Right lobe of liver (tissue), 6 donors: Measurements from ENCODE around the gene PLCXD3. TPM values are rescaled to one million over a fixed set of nuclear protein-coding genes. Genes with fewer than 3 reads are reported as not detected.

ENCODE experiments used
- ATAC-seq, 4 donors: fragments of 200-7000 bp; cut with Tn5 transposase; one replicate each; pipeline ENCODE4 v1.9.1; 2020; ENCODE audit warnings: mild to moderate bottlenecking in 4 of 4, moderate library complexity in 4 of 4
- DNase-seq, 3 donors: peaks; one replicate each; pipeline ENCODE4 v3.0.0-alpha.2; 2020
- H3K27ac ChIP-seq, 3 donors: fragments of 200-600 bp; one replicate each; pipeline ENCODE4 v1.8.0; 2022
- H3K27me3 ChIP-seq, 2 donors: fragments of 200-600 bp; one replicate each; pipeline ENCODE4 v1.8.0; 2022
- H3K36me3 ChIP-seq, 4 donors: fragments of 200-600 bp; sonication (generic) in 1 of 4; one replicate each; pipeline versions ENCODE4 v1.5.1 to v1.8.0; 2017 to 2022; ENCODE audit warnings: control low read depth in 1 of 4
- H3K4me1 ChIP-seq, 4 donors: fragments of 200-600 bp; sonication (generic) in 1 of 4; one replicate each; pipeline versions ENCODE4 v1.5.1 to v1.8.0; 2017 to 2022; ENCODE audit warnings: control low read depth in 1 of 4
- H3K4me3 ChIP-seq, 3 donors: fragments of 200-600 bp; one replicate each; pipeline ENCODE4 v1.8.0; 2022
- H3K9me3 ChIP-seq, 4 donors: fragments of 200-600 bp; sonication (generic) in 1 of 4; one replicate each; pipeline versions ENCODE4 v1.5.1 to v1.8.0; 2017 to 2022; ENCODE audit warnings: control low read depth in 1 of 4
- POLR2A ChIP-seq: fragments of 450-650 bp; IDR thresholded peaks from one replicate; pipeline ENCODE4 v1.6.1; 2017; ENCODE audit warnings: antibody characterized with exemption, mild to moderate bottlenecking
- WGBS: methylation state at CpG from one replicate; pipeline ENCODE4 v1.1.6; 2018; ENCODE audit warnings: low coverage, low lambda C conversion rate; ENCODE audit not compliant: insufficient coverage; ENCODE audit errors: missing lambda C conversion rate; 5-methylcytosine and 5-hydroxymethylcytosine counted together
- intact Hi-C, 2 donors: fragments of 100-400 bp; cut with DNase I; formaldehyde crosslinking; loops; one replicate each; pipeline versions ENCODE4 v1.11.2 to v1.14.1; 2022
- total RNA-seq, 6 experiments: library from RNA; depleted of rRNA in 2 of 6; stranded (reverse); fragments of >200 nt in 2 of 6; fragmentation: NEBNext Ultra II Directional in 3 of 6; extraction: Animal tissue kit (Norgen Biotek cat#: 25700) in 3 of 6; gene quantifications; one replicate each; pipeline versions ENCODE4 v1.1.0 to v1.2.4, GENCODE V29; 2016 to 2023
- TF ChIP-seq, protein P1 (sequence below), 4 donors: fragments of 200-600 bp in 3 of 4; fragments of 450-650 bp in 1 of 4; IDR thresholded peaks; one replicate each; pipeline versions ENCODE4 v1.5.1 to v1.8.0; 2016 to 2022; ENCODE audit warnings: antibody characterized with exemption in 4 of 4, mild to moderate bottlenecking in 2 of 4
- donor health status: DM: no; HTN: yes; CAD: no.
- donor health status: DM: no; HTN: no; CAD: no.
- donor health status: DM: no; HTN: no; CAD: no.
- donor health status: DM: no; HTN: yes; CAD: no.
- donor health status: DM: no; HTN: yes; CAD: no.

Gene PLCXD3
- total RNA-seq, 6 experiments from 2014 or later: 0.27 to 3.5 (median 1.1) TPM

DNA sequence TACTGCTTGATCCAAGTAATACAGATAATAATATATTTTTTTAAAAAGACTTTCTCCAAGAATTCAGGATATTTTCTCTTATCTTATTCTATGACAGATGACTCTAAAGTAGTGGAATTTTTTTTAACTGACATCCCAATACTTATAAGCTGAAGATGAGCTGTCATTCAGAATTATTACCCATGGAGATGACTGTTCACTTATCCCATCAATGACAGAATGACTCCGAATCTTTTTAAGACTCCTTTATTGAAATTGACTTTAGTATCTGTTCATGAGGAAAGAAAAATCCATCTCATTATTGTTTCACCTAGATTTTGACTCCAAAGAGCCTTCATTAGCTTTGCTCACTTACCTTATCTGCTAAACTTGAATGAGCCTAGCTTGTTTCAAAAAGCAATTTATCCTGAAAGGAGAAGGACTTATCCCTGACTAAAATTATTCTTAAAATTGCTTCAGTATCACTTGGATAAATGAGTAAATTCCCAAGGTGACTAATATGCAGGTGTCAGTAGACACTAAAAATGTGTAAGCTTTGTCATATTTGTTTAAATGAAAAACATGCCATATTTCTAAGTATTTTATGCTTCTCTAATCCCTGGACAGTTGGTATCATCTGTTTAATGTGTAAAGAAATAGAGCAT, 146.9 kb downstream of the PLCXD3 start:
- intact Hi-C loops: no loop called here

DNA sequence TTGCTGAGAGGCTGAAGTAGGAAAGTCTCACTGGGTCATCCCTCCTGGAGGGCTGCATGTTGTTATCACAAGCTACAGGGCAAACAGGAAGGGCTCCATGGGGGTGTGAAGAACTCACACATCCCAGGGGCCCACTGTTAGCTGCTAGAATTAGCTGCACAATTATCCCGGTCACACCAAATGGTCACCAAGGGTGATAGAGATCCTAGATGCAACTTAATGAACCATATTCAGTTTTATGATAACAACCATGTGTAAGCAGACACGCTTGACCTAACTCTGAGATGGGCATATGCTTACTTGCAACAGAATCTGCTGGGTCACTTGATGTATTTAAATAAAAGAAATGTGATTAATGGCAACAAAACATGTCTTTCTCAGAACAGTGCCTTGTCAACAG, 153.6 kb downstream of the PLCXD3 start:
- TF ChIP-seq POLR2A: no peak
- TF ChIP-seq, protein P1, sequence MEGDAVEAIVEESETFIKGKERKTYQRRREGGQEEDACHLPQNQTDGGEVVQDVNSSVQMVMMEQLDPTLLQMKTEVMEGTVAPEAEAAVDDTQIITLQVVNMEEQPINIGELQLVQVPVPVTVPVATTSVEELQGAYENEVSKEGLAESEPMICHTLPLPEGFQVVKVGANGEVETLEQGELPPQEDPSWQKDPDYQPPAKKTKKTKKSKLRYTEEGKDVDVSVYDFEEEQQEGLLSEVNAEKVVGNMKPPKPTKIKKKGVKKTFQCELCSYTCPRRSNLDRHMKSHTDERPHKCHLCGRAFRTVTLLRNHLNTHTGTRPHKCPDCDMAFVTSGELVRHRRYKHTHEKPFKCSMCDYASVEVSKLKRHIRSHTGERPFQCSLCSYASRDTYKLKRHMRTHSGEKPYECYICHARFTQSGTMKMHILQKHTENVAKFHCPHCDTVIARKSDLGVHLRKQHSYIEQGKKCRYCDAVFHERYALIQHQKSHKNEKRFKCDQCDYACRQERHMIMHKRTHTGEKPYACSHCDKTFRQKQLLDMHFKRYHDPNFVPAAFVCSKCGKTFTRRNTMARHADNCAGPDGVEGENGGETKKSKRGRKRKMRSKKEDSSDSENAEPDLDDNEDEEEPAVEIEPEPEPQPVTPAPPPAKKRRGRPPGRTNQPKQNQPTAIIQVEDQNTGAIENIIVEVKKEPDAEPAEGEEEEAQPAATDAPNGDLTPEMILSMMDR (IDR thresholded peaks at IDR 0.05): no peak
- Histone ChIP-seq H3K9me3 (no peaks in the 10 kb centered on the region), H3K4me3 (no peak overlapping the region), H3K4me1 (no peaks in the 10 kb centered on the region), H3K36me3 (no peaks in the 10 kb centered on the region), H3K27me3 (no peaks in the 10 kb centered on the region), H3K27ac (no peak overlapping the region)
- intact Hi-C loops: no loop called here
- WGBS: 8% methylated on average over 1 of the region's 2 CpGs
- DNase-seq: no peak
- no peak for ATAC-seq

More for the DNA sequence above, 146.9 kb downstream of the PLCXD3 start:
- WGBS: 73% methylated on average over 1 of the region's 1 CpG
- Histone ChIP-seq H3K27me3 (no peaks in the 10 kb centered on the region), H3K4me3 (no peak overlapping the region), H3K4me1 (no peaks in the 10 kb centered on the region), H3K36me3 (no peaks in the 10 kb centered on the region), H3K27ac (no peak overlapping the region), H3K9me3 (no peaks in the 10 kb centered on the region)
- ATAC-seq (no peak), DNase-seq (no peak)
- TF ChIP-seq POLR2A: no peak
- TF ChIP-seq, protein P1 (IDR thresholded peaks at IDR 0.05): no peak

DNA sequence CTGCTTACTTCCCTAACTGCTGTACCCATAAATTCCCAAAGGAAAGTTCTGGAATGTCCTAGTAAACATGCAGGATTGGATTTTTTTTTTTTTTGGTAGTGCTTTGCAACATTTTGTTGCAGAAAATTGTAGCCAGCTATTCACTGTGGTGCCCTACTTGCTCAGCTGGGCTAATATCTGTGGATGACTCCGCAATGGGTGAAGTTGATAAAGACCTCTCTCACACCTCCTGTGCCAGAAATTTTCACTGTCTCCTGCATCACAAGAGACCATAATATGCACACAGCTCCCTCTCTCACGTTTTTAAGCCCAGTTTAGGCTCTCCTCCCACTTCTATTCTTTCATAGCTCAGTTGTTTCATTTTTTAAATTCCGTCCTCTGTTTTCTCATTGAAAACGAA, 160.6 kb downstream of the PLCXD3 start:
- H3K36me3 ChIP-seq: no peaks in the 10 kb centered on the region
- TF ChIP-seq, protein P1 (IDR thresholded peaks at IDR 0.05): no peak
- TF ChIP-seq POLR2A: no peak
- no peak overlapping the region for H3K4me3 ChIP-seq
- H3K9me3 ChIP-seq: no peaks in the 10 kb centered on the region
- WGBS: 52% methylated on average over 4 of the region's 4 CpGs
- no peaks in the 10 kb centered on the region for H3K4me1 ChIP-seq
- DNase-seq (no peak), ATAC-seq (no peak)
- H3K27ac ChIP-seq: no peak overlapping the region
- no peaks in the 10 kb centered on the region for H3K27me3 ChIP-seq
- intact Hi-C loops: no loop called here

DNA sequence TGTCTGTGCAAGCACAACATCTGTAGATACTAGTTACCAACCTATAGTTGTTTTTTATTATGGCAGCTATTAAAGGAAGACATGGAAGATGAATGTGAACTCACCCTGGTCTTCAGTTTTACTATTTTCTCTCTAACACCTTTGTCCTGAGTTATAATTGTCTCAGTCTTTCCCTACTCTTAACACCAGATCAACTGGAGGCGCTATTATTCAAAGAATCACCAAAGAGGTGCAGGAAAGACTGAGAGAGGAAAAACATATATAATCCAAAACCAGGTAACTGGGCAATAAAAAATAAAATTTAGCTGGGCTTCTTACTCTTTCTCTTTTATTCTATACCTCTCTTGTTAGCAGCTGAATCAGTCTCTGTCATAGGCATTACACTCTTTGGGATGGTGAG, 162.8 kb downstream of the PLCXD3 start:
- intact Hi-C loops: no loop called here
- Histone ChIP-seq H3K9me3 (no peaks in the 10 kb centered on the region), H3K27me3 (no peaks in the 10 kb centered on the region), H3K4me1 (no peaks in the 10 kb centered on the region), H3K4me3 (no peak overlapping the region), H3K27ac (no peak overlapping the region), H3K36me3 (no peaks in the 10 kb centered on the region)
- WGBS: 93% methylated on average over 1 of the region's 1 CpG
- DNase-seq (no peak), ATAC-seq (no peak)
- no peak for TF ChIP-seq POLR2A
- TF ChIP-seq, protein P1 (IDR thresholded peaks at IDR 0.05): no peak
